Activated T-helper 1 cell treated with anti-CD3 and anti-CD28 coated beads, Interleukin-12 subunit alpha, Interleukin-12 subunit beta, Interleukin-2, Interleukin-4 antibody, amounts not matched to agents 30 ng/mL and 10 ng/mL and 1 ng/mL, durations not matched to agents 14 hours and 24 hours and 36 hours (primary cell): ENCODE results near the gene SUN5. TPM values are rescaled to one million over a fixed set of nuclear protein-coding genes. Genes with fewer than 3 reads are reported as not detected.
"Not testable (repeated sequence)": the region's sequence is repeated elsewhere in the genome, so short reads cannot be mapped to it uniquely, and the experiment has no call there.

Source experiments
- DNase-seq: peaks from one replicate; pipeline ENCODE4 v3.0.0; 2021; ENCODE audit warnings: low spot score
- H3K27ac Mint-ChIP-seq: one replicate; pipeline ENCODE4 v1.8.0; 2021; ENCODE audit warnings: mild to moderate bottlenecking, mixed read lengths
- H3K27me3 Mint-ChIP-seq: one replicate; pipeline ENCODE4 v1.8.0; 2022; ENCODE audit warnings: mild to moderate bottlenecking, moderate library complexity, mixed read lengths; ENCODE audit not compliant: insufficient read depth
- H3K36me3 Mint-ChIP-seq: one replicate; pipeline ENCODE4 v1.8.0; 2021; ENCODE audit warnings: low read depth, mixed read lengths
- H3K4me1 Mint-ChIP-seq: one replicate; pipeline ENCODE4 v1.8.0; 2021; ENCODE audit warnings: low read depth, mixed read lengths
- H3K4me3 Mint-ChIP-seq: one replicate; pipeline ENCODE4 v1.8.0; 2021; ENCODE audit warnings: mild to moderate bottlenecking, moderate library complexity, mixed read lengths
- H3K9me3 Mint-ChIP-seq: one replicate; pipeline ENCODE4 v1.8.0; 2021; ENCODE audit warnings: mixed read lengths
- intact Hi-C: fragments of 100-400 bp; cut with micrococcal nuclease; formaldehyde crosslinking; loops from one replicate; pipeline ENCODE4 v1.15.1; 2024
- total RNA-seq: library from RNA; stranded (reverse); gene quantifications from 2 replicates; pipeline ENCODE4 v1.2.3, GENCODE V29; 2022

SUN5 gene
- not detected in 2 replicates for total RNA-seq

GRCh38 chr20:33004141-33004751, at the start of gene SUN5:
Gene SUN5 (minus strand): TSS chr20:33004433. CDS start chr20:33004340, 93 bp downstream.
- Mint-ChIP-seq H3K9me3 (peaks cover 5% of the 10 kb centered on the region), H3K4me1 (no peaks in the 10 kb centered on the region), H3K27ac (no peak within 1 kb of the TSS), H3K27me3 (no peaks in the 10 kb centered on the region), H3K4me3 (no peak within 1 kb of the TSS), H3K36me3 (no peaks in the 10 kb centered on the region)
- intact Hi-C loops, result no loop called here
- no peak for DNase-seq

GRCh38 chr20:33053291-33054106, 49.3 kb upstream of the SUN5 start, which contains the start of gene BPIFB3:
Gene BPIFB3 (plus strand): TSS chr20:33053903. CDS start chr20:33055436, 1,533 bp downstream.
- no peak for DNase-seq
- H3K27ac Mint-ChIP-seq, result no peak within 1 kb of the TSS
- intact Hi-C loops, result no loop called here
- H3K9me3 Mint-ChIP-seq, result no peaks in the 10 kb centered on the region
- no peaks in the 10 kb centered on the region for H3K4me1 Mint-ChIP-seq
- H3K27me3 Mint-ChIP-seq, result peaks cover 4% of the 10 kb centered on the region
- no peaks in the 10 kb centered on the region for H3K36me3 Mint-ChIP-seq
- H3K4me3 Mint-ChIP-seq, result no peak within 1 kb of the TSS

GRCh38 chr20:33051333-33051732, 47.1 kb upstream of the SUN5 start:
- Mint-ChIP-seq H3K4me1 (no peaks in the 10 kb centered on the region), H3K9me3 (peaks cover 4% of the 10 kb centered on the region), H3K36me3 (no peaks in the 10 kb centered on the region), H3K27ac (no peak overlapping the region), H3K4me3 (no peak overlapping the region), H3K27me3 (peaks cover 4% of the 10 kb centered on the region)
- intact Hi-C loops, result no loop called here
- no peak for DNase-seq

- Mint-ChIP-seq H3K27ac (no peak overlapping the region), H3K36me3 (no peaks in the 10 kb centered on the region), H3K9me3 (peaks cover 19% of the 10 kb centered on the region), H3K27me3 (no peaks in the 10 kb centered on the region), H3K4me1 (no peaks in the 10 kb centered on the region), H3K4me3 (no peak overlapping the region)
- intact Hi-C loops, result no loop called here
- no peak for DNase-seq
These were observed 42.2 kb upstream of the SUN5 start for GRCh38 chr20:33046412-33046811.

- H3K27ac Mint-ChIP-seq, H3K27me3 Mint-ChIP-seq, H3K4me1 Mint-ChIP-seq, H3K4me3 Mint-ChIP-seq, intact Hi-C loops, H3K36me3 Mint-ChIP-seq, DNase-seq: not testable (repeated sequence)
- peaks cover 19% of the 10 kb centered on the region for H3K9me3 Mint-ChIP-seq
These were observed 41.0 kb upstream of the SUN5 start for GRCh38 chr20:33045129-33045721.

GRCh38 chr20:33043731-33044181, 39.5 kb upstream of the SUN5 start:
- Mint-ChIP-seq H3K9me3 (peaks cover 19% of the 10 kb centered on the region), H3K4me1 (no peaks in the 10 kb centered on the region), H3K27me3 (no peaks in the 10 kb centered on the region), H3K36me3 (no peaks in the 10 kb centered on the region), H3K27ac (no peak overlapping the region), H3K4me3 (no peak overlapping the region)
- intact Hi-C loops, result no loop called here
- DNase-seq, result no peak

- no peak for DNase-seq
- Mint-ChIP-seq H3K9me3 (peaks cover 19% of the 10 kb centered on the region), H3K27me3 (no peaks in the 10 kb centered on the region)
These were observed 38.9 kb upstream of the SUN5 start for GRCh38 chr20:33042983-33043730.

GRCh38 chr20:33042430-33042829, 38.2 kb upstream of the SUN5 start:
- Mint-ChIP-seq H3K36me3 (no peaks in the 10 kb centered on the region), H3K4me1 (no peaks in the 10 kb centered on the region), H3K4me3 (no peak overlapping the region), H3K9me3 (peaks cover 19% of the 10 kb centered on the region), H3K27me3 (no peaks in the 10 kb centered on the region), H3K27ac (no peak overlapping the region)
- DNase-seq, result no peak
- intact Hi-C loops, result no loop called here

More at GRCh38 chr20:33042983-33043730, 38.9 kb upstream of the SUN5 start:
- no peaks in the 10 kb centered on the region for H3K36me3 Mint-ChIP-seq
- H3K4me1 Mint-ChIP-seq, result no peaks in the 10 kb centered on the region
- H3K4me3 Mint-ChIP-seq, result no peak overlapping the region
- no peak overlapping the region for H3K27ac Mint-ChIP-seq
- intact Hi-C loops, result no loop called here

- intact Hi-C loops, result no loop called here
- no peaks in the 10 kb centered on the region for H3K36me3 Mint-ChIP-seq
- H3K4me3 Mint-ChIP-seq, result no peak overlapping the region
- H3K27me3 Mint-ChIP-seq, result no peaks in the 10 kb centered on the region
- no peaks in the 10 kb centered on the region for H3K9me3 Mint-ChIP-seq
- no peak for DNase-seq
- no peaks in the 10 kb centered on the region for H3K4me1 Mint-ChIP-seq
- peak overlapping the region; percentile 11 for H3K27ac Mint-ChIP-seq
These were observed 34.0 kb upstream of the SUN5 start for GRCh38 chr20:33038243-33038642.

- no peak overlapping the region for H3K4me3 Mint-ChIP-seq
- no peak overlapping the region for H3K27ac Mint-ChIP-seq
These were observed 33.2 kb upstream of the SUN5 start for GRCh38 chr20:33037456-33037855.

GRCh38 chr20:33034901-33035492, 30.8 kb upstream of the SUN5 start:
- Mint-ChIP-seq H3K4me1 (no peaks in the 10 kb centered on the region), H3K4me3 (no peak overlapping the region), H3K27me3 (no peaks in the 10 kb centered on the region), H3K36me3 (no peaks in the 10 kb centered on the region), H3K9me3 (no peaks in the 10 kb centered on the region), H3K27ac (no peak overlapping the region)
- intact Hi-C loops, result no loop called here
- DNase-seq, result no peak

More at GRCh38 chr20:33037456-33037855, 33.2 kb upstream of the SUN5 start:
- intact Hi-C loops, result no loop called here
- H3K4me1 Mint-ChIP-seq, result no peaks in the 10 kb centered on the region
- no peaks in the 10 kb centered on the region for H3K9me3 Mint-ChIP-seq
- no peaks in the 10 kb centered on the region for H3K27me3 Mint-ChIP-seq
- DNase-seq, result no peak
- no peaks in the 10 kb centered on the region for H3K36me3 Mint-ChIP-seq

GRCh38 chr20:33034115-33034514, 29.9 kb upstream of the SUN5 start:
- no peak for DNase-seq

More at GRCh38 chr20:33034115-33034514, 29.9 kb upstream of the SUN5 start:
- Mint-ChIP-seq H3K9me3 (no peaks in the 10 kb centered on the region), H3K4me3 (no peak overlapping the region), H3K4me1 (no peaks in the 10 kb centered on the region), H3K27me3 (no peaks in the 10 kb centered on the region), H3K27ac (no peak overlapping the region), H3K36me3 (no peaks in the 10 kb centered on the region)
- intact Hi-C loops, result no loop called here
